IMR-90 (cell line): Measurements from ENCODE around the gene CNOT3. TPM values are rescaled to one million over a fixed set of nuclear protein-coding genes. Genes with fewer than 3 reads are reported as not detected.
A peak's percentile ranks its signal among the peaks of the same experiment; 100 is the strongest.

Source experiments
- ATAC-seq: fragments of 200-7000 bp; cut with Tn5 transposase; 2 replicates; pipeline ENCODE4 v1.9.1; 2020; ENCODE audit warnings: low read depth, mild to moderate bottlenecking, moderate library complexity
- BruUV-seq: library from RNA; stranded (reverse); fragments of 400-500 nt; replicated peaks from 2 replicates; lab custom pipeline; 2021; lab: Mats Ljungman, UMichigan
- CTCF ChIA-PET: fragments of 300-600 bp; formaldehyde crosslinking; extraction: SDS; loops from one replicate; lab custom pipeline; 2021; ENCODE audit warnings: antibody characterized with exemption; lab: Yijun Ruan, JAX
- POLR2A ChIA-PET: fragments of 300-600 bp; sonication (Branson Sonifier 250); formaldehyde crosslinking; loops from one replicate; lab custom pipeline; 2022; ENCODE audit warnings: antibody characterized with exemption; ENCODE audit not compliant: unreplicated experiment; lab: Charles Lee
- DNase-seq: peaks from one replicate; pipeline ENCODE4 v3.0.0; 2013
- H2AFZ ChIP-seq: replicated peaks from 2 replicates; pipeline ENCODE3; 2013; ENCODE audit warnings: low read length, mild to moderate bottlenecking; ENCODE audit not compliant: poor library complexity
- H2AK5ac ChIP-seq: 2 replicates; pipeline ENCODE4 v1.6.1; 2013; ENCODE audit warnings: low read depth, low read length, inconsistent platforms
- H2AK9ac ChIP-seq: replicated peaks from 2 replicates; pipeline ENCODE3; 2013; ENCODE audit warnings: mild to moderate bottlenecking, low read depth, low read length, moderate library complexity; ENCODE audit not compliant: poor library complexity
- H2BK120ac ChIP-seq: 2 replicates; pipeline ENCODE4 v1.6.1; 2013; ENCODE audit warnings: low read depth, low read length, inconsistent platforms
- H2BK15ac ChIP-seq: 3 replicates; pipeline ENCODE4 v1.6.1; 2013; ENCODE audit warnings: low read depth, low read length, inconsistent platforms
- H2BK20ac ChIP-seq: 2 replicates; pipeline ENCODE4 v1.6.1; 2013; ENCODE audit warnings: low read depth, mild to moderate bottlenecking, inconsistent platforms, low read length, moderate library complexity
- H2BK5ac ChIP-seq: 2 replicates; pipeline ENCODE4 v1.6.1; 2013; ENCODE audit warnings: mild to moderate bottlenecking, low read depth, low read length, inconsistent platforms; ENCODE audit not compliant: poor library complexity, severe bottlenecking
- H3K14ac ChIP-seq: replicated peaks from 2 replicates; pipeline ENCODE4 v1.6.1; 2013; ENCODE audit warnings: low read depth, low read length, inconsistent platforms
- H3K18ac ChIP-seq: 2 replicates; pipeline ENCODE4 v1.6.1; 2013; ENCODE audit warnings: low read depth, low read length, control low read depth
- H3K23ac ChIP-seq: 2 replicates; pipeline ENCODE4 v1.6.1; 2013; ENCODE audit warnings: low read depth, low read length, inconsistent platforms
- H3K27ac ChIP-seq: 2 replicates; pipeline ENCODE4 v1.5.1; 2013; ENCODE audit warnings: mild to moderate bottlenecking, control low read depth, low read length; ENCODE audit not compliant: insufficient read depth
- H3K27me3 ChIP-seq: 2 replicates; pipeline ENCODE4 v1.6.1; 2013; ENCODE audit warnings: low read length; ENCODE audit not compliant: control insufficient read depth, insufficient read depth
- H3K36me3 ChIP-seq: 2 replicates; pipeline ENCODE4 v1.6.1; 2013; ENCODE audit warnings: low read length, mixed read lengths; ENCODE audit not compliant: control insufficient read depth, insufficient read depth
- H3K4ac ChIP-seq: 2 replicates; pipeline ENCODE4 v1.6.1; 2013; ENCODE audit warnings: low read depth, low read length, inconsistent platforms
- H3K4me1 ChIP-seq: 2 replicates; pipeline ENCODE4 v1.6.1; 2013; ENCODE audit warnings: low read length, mixed read lengths; ENCODE audit not compliant: control insufficient read depth, insufficient read depth
- H3K4me2 ChIP-seq: 2 replicates; pipeline ENCODE4 v1.6.1; 2013; ENCODE audit warnings: low read depth, mild to moderate bottlenecking, control low read depth, low read length, moderate library complexity
- H3K4me3 ChIP-seq: 2 replicates; pipeline ENCODE4 v1.5.1; 2013; ENCODE audit warnings: low read depth, mild to moderate bottlenecking, control low read depth, low read length, moderate library complexity; ENCODE audit not compliant: insufficient read depth
- H3K56ac ChIP-seq: 2 replicates; pipeline ENCODE4 v1.6.1; 2013; ENCODE audit warnings: low read length, inconsistent platforms; ENCODE audit not compliant: insufficient read depth; ENCODE audit errors: extremely low read depth
- H3K79me1 ChIP-seq, 2 experiments: 2 replicates each; pipeline ENCODE4 v1.6.1; 2013; ENCODE audit warnings: low read length in 2 of 2, inconsistent platforms in 1 of 2, low read depth in 1 of 2
- H3K9ac ChIP-seq: 2 replicates; pipeline ENCODE4 v1.6.1; 2013; ENCODE audit warnings: low read depth, low read length, control low read depth
- H3K9me1 ChIP-seq: 2 replicates; pipeline ENCODE4 v1.6.1; 2013; ENCODE audit warnings: low read length, inconsistent platforms; ENCODE audit not compliant: insufficient read depth
- H3K9me3 ChIP-seq: 2 replicates; pipeline ENCODE4 v1.6.1; 2013; ENCODE audit warnings: low read length; ENCODE audit not compliant: control insufficient read depth, insufficient read depth
- H4K20me1 ChIP-seq: 2 replicates; pipeline ENCODE4 v1.6.1; 2013; ENCODE audit warnings: low read length, inconsistent platforms; ENCODE audit not compliant: insufficient read depth
- H4K5ac ChIP-seq: 2 replicates; pipeline ENCODE4 v1.6.1; 2013; ENCODE audit warnings: mild to moderate bottlenecking, low read depth, low read length, control low read depth
- H4K8ac ChIP-seq, 2 experiments: 2 replicates each; pipeline ENCODE4 v1.6.1; 2013; ENCODE audit warnings: low read depth in 2 of 2, low read length in 2 of 2, control low read depth in 1 of 2, inconsistent platforms in 1 of 2
- H4K91ac ChIP-seq: 2 replicates; pipeline ENCODE4 v1.6.1; 2013; ENCODE audit warnings: low read depth, low read length, inconsistent platforms; ENCODE audit not compliant: insufficient read depth
- BHLHE40 ChIP-seq: fragments of 150-350 bp; IDR thresholded peaks from 2 replicates; pipeline ENCODE4 v1.6.1; 2016; ENCODE audit warnings: mild to moderate bottlenecking, low read depth, low read length
- CEBPB ChIP-seq: IDR thresholded peaks from 2 replicates; pipeline ENCODE4 v1.6.1; 2012; ENCODE audit warnings: low read depth, low read length, improper control_type of control experiment
- CHD1 ChIP-seq: IDR thresholded peaks from 2 replicates; pipeline ENCODE4 v1.6.1; 2012; ENCODE audit warnings: low read depth, low read length, improper control_type of control experiment
- CTCF ChIP-seq: conservative IDR thresholded peaks from 2 replicates; pipeline ENCODE4 v1.5.1; 2012; ENCODE audit warnings: mild to moderate bottlenecking, low read depth, low read length, improper control_type of control experiment
- ELK1 ChIP-seq: fragments of 150-350 bp; IDR thresholded peaks from 2 replicates; pipeline ENCODE4 v1.6.1; 2016; ENCODE audit warnings: low read depth, mild to moderate bottlenecking, low read length, moderate library complexity, borderline replicate concordance
- FOS ChIP-seq: fragments of 150-350 bp; IDR thresholded peaks from 2 replicates; pipeline ENCODE4 v1.6.1; 2016; ENCODE audit warnings: low read depth, low read length
- MAFK ChIP-seq: IDR thresholded peaks from 2 replicates; pipeline ENCODE4 v1.6.1; 2012; ENCODE audit warnings: low read depth, low read length, improper control_type of control experiment
- MAZ ChIP-seq: IDR thresholded peaks from 2 replicates; pipeline ENCODE4 v1.6.1; 2012; ENCODE audit warnings: low read depth, mild to moderate bottlenecking, low read length, improper control_type of control experiment, moderate library complexity, borderline replicate concordance
- MXI1 ChIP-seq: IDR thresholded peaks from 2 replicates; pipeline ENCODE4 v1.6.1; 2012; ENCODE audit warnings: low read depth, mild to moderate bottlenecking, low read length, moderate library complexity, borderline replicate concordance
- NFE2L2 ChIP-seq: fragments of 150-350 bp; IDR thresholded peaks from 2 replicates; pipeline ENCODE4 v1.6.1; 2016; ENCODE audit warnings: low read depth, mild to moderate bottlenecking, low read length
- POLR2A ChIP-seq: IDR thresholded peaks from 2 replicates; pipeline ENCODE4 v1.6.1; 2012; ENCODE audit warnings: mild to moderate bottlenecking, low read depth, low read length
- RAD21 ChIP-seq: IDR thresholded peaks from 2 replicates; pipeline ENCODE4 v1.6.1; 2012; ENCODE audit warnings: low read length, improper control_type of control experiment
- RCOR1 ChIP-seq: IDR thresholded peaks from 2 replicates; pipeline ENCODE4 v1.6.1; 2012; ENCODE audit warnings: mild to moderate bottlenecking, low read length, improper control_type of control experiment; ENCODE audit not compliant: insufficient replicate concordance
- RFX5 ChIP-seq: IDR thresholded peaks from 2 replicates; pipeline ENCODE4 v1.8.0; 2012; ENCODE audit warnings: low read depth, mild to moderate bottlenecking, low read length, moderate library complexity
- USF2 ChIP-seq: fragments of 150-350 bp; IDR thresholded peaks from 2 replicates; pipeline ENCODE4 v1.6.1; 2017; ENCODE audit warnings: mild to moderate bottlenecking, antibody characterized with exemption, low read length, low read depth
- WGBS, 2 experiments: methylation state at CpG; one replicate each; pipeline versions ENCODE4 v1.1.5 to v1.1.7; 2013; ENCODE audit warnings: missing lambda C conversion rate in 2 of 2; ENCODE audit not compliant: insufficient read length in 1 of 2; ENCODE audit errors: extremely low coverage in 2 of 2; 5-methylcytosine and 5-hydroxymethylcytosine counted together
- dilution Hi-C: fragments of 300-500 bp; cut with HindIII; formaldehyde crosslinking; loops from one replicate; pipeline ENCODE4 v1.14.3; 2018; ENCODE audit warnings: low sequenced_read_pairs; ENCODE audit not compliant: unreplicated experiment
- in situ Hi-C: fragments of 300-500 bp; cut with MboI; formaldehyde crosslinking; loops from 3 replicates; pipeline ENCODE4 v1.14.3; 2019; ENCODE audit warnings: low sequenced_read_pairs, inconsistent platforms, mixed read lengths
- intact Hi-C: fragments of 100-400 bp; cut with micrococcal nuclease; formaldehyde crosslinking; loops from 2 replicates; pipeline ENCODE4 v1.10.0; 2022
- polyA plus RNA-seq, 3 experiments: library from polyadenylated mRNA; depleted of rRNA; stranded (reverse); fragments of >200 nt; gene quantifications; 2 replicates each; pipeline ENCODE4 v1.2.3, GENCODE V29; 2012; ENCODE audit warnings: low replicate concordance in 1 of 3
- total RNA-seq: library from RNA; depleted of rRNA; stranded (reverse); fragments of >200 nt; gene quantifications from 2 replicates; pipeline ENCODE4 v1.2.3, GENCODE V29; 2012

The CNOT3 gene
- total and polyA plus RNA-seq, 2 of the 4 experiments (the other 2 are of a cell fraction) = 5.4 to 26.7 TPM

- Histone ChIP-seq H3K79me1 (peaks cover 21 to 36% of the 10 kb centered on the region in 2 experiments; a peak in 3 of 4 replicates), H4K5ac (no peak overlapping the region), H3K14ac (peak overlapping the region; percentile 50), H3K27ac (peak overlapping the region; percentile 49), H2AFZ (peak overlapping the region; percentile 96), H3K9me1 (no peaks in the 10 kb centered on the region), H3K18ac (no peak overlapping the region), H2BK120ac (no peak overlapping the region), H4K8ac (peak overlapping the region in 1 of 2 experiments; percentile 50; a peak in 1 of 4 replicates), H2AK5ac (0 out of 2 replicates have a peak overlapping the region, but pooled peaks have one; percentile 43), H3K9me3 (no peaks in the 10 kb centered on the region), H2AK9ac (peak overlapping the region; percentile 77), H3K4me3 (peak overlapping the region; percentile 68), H3K27me3 (no peaks in the 10 kb centered on the region), H2BK15ac (no peak overlapping the region), H2BK20ac (no peak overlapping the region), H3K36me3 (peaks cover 7% of the 10 kb centered on the region), H3K23ac (peak overlapping the region; percentile 29; the same call in 1 of the 2 replicates), H3K9ac (peak overlapping the region; percentile 80), H2BK5ac (peak overlapping the region; percentile 47), H4K91ac (no peak overlapping the region; the same call in 1 of the 2 replicates), H3K4ac (peak overlapping the region; percentile 25), H3K4me1 (peaks cover 5% of the 10 kb centered on the region), H4K20me1 (peaks cover 16% of the 10 kb centered on the region), H3K56ac (peak overlapping the region; percentile 16; the same call in 1 of the 2 replicates), H3K4me2 (peak overlapping the region; percentile 86)
- in situ Hi-C loops (no loop called here), intact Hi-C loops (loop anchor here (2.0 kb wide), 1 partner anchor 19 kb away; no protein-coding TSS in a partner anchor), dilution Hi-C loops (no loop called here)
- CTCF ChIA-PET = no interaction called here
- DNase-seq = no peak
- no TSS peak for BruUV-seq
- ATAC-seq = no peak
- WGBS, 2 experiments = 40% methylated on average over 1 of the region's 19 CpGs; no CpG with 5 or more reads in 1 of the 2 experiments
- POLR2A ChIA-PET = interaction anchor here (2.3 kb wide), 1 partner anchor 9 kb away, joined by 10 read pairs; the partner anchor contains the start of gene RPS9
- TF ChIP-seq RCOR1 = no peak
- no peak for TF ChIP-seq CEBPB
- TF ChIP-seq ELK1 = no peak
- TF ChIP-seq MAZ = no peak
- no peak for TF ChIP-seq MAFK
- TF ChIP-seq MXI1 = no peak; the same call in 1 of the 2 replicates
- TF ChIP-seq RAD21 = no peak
- TF ChIP-seq FOS = no peak
- no peak for TF ChIP-seq USF2
- no peak for TF ChIP-seq CHD1
- no peak for TF ChIP-seq NFE2L2
- TF ChIP-seq BHLHE40 = no peak
- TF ChIP-seq POLR2A = no peak
- no peak for TF ChIP-seq RFX5
- no peak for TF ChIP-seq CTCF
Observed at GRCh38 chr19:54191811-54192453, 54.4 kb downstream of the CNOT3 start.
